GM18858 (cell line): ENCODE data around the gene LPA.
A peak's percentile ranks its signal among the peaks of the same experiment; 100 is the strongest.
"Not testable (repeated sequence)": the region's sequence is repeated elsewhere in the genome, so short reads cannot be mapped to it uniquely, and the experiment has no call there.

Source experiments
- ATAC-seq: cut with Tn5 transposase; IDR thresholded peaks from one replicate; pipeline ENCODE4 v1.9.1; 2021; ENCODE audit not compliant: unreplicated experiment

LPA gene

DNA sequence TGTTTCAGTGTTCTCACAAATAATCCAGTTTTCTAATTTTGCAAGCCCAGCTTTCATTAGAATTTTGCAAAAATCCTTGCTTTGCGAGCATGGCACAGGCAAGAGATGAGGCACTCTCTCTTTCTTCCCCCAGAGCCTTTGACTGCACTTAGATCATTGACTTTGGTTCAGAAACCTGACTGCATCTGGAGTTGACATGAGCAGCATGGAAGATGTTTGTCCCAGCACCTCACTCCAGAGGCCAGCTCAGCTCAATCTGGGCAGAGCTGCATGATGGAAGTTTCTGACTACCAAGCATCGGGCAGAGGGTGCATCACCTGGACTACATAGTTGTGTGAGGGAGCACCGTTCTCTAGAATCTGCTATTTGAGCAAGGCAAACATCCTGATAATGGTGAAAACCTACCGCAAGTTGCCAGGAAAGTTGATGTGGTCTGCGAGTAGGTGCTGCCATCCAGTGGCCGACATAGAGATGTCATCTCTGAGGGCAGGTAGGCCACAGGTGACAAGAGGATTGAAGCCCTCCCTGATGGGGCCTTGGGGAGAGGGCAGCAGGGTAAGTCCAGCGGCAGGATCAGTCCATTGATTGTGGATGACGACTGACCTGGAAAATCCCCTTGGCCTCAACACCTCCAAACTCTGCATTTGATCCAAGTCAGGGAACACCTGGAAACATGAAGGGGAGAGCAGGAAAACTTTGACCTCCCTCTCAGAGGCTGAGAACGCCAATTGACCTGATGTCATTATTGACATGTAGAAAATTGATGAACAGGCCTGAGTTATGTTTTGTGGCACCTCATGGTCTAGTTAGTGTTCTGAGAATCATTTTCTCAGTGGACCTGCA, 3.8 kb upstream of the LPA start:
- peak; percentile 79 for ATAC-seq

DNA sequence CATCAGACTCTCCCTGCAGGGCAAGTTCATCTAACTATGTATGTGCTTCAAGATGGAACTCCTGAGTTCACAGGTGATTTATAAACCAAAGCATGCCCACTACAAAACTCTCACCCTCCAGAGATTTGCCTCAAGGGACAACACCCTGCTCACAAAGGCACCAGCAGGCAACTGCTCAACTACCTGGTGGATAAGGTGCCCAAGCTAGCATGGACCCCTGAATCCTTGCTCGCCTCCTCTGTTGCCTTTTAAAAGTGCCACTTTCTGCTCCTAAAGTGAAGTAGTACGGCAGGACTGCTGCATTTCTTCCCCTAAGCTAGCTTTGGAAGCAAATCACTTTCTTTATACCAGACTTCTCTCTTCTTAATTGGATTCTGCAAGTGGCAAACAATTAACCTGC, 1.2 kb downstream of the LPA start:
- no peak for ATAC-seq

DNA sequence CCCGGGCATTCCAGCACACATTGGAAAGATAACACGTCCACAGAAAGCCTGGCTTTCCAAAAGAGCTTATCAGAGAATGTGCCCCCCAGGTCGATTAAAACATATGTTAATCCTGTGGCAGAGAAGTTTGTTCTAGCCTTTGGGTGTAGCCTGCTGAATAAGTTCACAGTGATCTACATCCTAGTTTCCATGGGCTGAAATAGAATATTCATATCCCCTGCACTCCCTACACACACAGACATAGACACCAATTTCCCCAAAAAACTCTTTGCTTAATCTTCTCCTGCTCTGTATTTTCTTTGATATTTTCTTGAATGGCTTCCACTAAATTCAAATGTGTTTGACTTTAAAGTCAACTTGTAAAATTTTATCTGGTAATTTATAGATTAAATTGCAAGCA, 1.6 kb downstream of the LPA start:
- no peak for ATAC-seq

DNA sequence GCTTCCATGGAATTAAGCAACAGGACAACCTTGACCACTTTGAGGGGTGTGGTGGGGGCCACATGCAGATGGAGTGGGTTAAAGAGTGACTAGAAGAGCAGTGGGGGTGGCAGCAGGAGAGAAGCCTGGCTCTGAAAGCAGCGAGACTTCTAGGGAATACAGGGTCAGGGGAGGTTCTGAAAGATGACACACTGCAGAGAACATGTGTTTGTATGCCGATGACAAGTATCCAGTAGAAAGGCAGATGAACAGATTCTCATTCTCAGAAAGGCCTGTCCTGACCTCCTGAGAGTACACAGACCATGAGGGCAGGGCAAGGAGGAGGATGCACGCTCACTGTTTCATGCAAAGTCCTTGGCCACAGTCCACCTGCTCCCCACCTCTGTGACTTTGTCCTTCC, 2.9 kb downstream of the LPA start:
- no peak for ATAC-seq

DNA sequence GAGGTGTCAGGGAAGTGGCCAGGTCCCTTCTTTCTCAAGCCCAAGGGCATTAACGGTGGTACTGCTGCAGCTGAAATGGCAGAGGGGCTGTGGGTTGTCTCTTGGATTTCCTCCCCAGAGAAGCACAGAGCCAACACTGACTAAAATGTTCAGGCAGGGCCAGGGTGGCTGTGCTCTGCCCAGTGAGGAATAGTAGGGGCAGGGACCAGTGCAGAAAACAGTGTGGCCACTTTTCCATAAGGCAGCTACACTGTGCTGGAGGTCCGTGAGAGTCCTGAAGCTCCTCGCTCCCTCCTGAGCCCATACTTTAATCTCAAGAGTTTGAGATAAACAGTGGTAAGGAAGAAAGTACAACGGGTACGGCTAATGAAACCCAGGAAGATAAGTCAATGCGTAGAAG, 4.5 kb downstream of the LPA start:
- no peak for ATAC-seq

DNA sequence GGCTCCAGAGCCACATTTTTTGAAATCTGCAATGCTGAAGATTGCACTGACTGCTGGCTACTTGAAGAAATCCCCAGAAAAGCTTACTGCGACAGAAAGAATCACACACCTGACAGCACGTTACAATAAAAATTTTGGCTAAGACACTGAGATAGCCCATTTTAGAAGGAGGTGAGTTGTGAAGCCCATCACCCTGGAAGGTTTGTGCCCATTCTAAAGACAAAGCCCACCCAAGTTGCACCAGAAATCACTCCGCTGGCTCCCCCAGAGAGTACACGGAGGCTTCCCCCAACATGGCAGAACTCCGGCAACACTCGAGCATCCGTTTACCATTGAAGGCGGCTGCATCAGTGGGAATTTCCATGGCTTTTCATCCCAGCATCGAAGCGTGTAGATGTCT, 29.4 kb downstream of the LPA start:
- no peak for ATAC-seq

DNA sequence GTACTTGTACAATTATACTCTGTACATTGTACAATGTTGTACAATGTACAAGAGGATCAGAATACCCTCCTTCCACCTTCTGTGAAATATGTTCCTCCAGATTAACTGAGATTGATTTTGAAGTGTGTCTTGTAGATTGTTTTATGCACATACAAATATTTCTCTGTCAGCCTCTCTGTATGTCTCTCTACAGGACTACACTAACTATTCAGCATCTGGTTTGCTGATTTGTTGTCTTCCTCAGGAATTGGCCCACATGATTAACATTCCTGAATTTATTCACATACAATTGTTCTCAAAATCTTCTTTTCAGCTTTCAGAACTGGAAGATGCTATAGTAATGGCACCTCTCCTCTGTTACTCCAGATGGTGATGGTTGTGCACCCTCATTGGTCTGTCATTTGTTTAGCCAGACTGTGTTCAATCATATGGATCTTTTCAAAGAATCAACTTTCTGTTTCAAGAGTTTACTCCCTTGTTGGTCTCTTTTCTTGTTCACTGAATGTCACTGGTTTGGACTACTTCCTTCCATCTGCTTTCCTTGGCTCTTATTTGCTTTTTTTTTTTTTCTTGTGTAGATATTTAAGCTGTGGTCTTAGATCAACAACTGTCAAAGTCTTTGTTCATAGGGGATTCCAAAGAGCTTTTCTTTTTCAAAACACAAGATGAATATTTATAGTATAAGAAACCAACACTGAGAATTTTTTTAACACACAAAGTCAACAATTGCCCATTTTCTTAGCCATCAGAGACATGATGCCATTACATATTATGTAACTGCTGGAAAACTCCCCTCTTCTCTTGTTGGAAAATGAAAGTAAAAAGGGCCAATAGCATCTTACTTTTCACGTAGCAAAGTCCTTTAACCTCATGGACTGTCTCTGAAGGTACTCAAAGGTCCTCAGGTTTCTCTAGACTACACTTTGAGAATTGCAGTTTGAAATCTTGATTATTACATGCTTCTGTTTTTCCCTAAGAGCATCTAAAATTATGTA, 67.9 kb downstream of the LPA start:
- ATAC-seq: no peak

DNA sequence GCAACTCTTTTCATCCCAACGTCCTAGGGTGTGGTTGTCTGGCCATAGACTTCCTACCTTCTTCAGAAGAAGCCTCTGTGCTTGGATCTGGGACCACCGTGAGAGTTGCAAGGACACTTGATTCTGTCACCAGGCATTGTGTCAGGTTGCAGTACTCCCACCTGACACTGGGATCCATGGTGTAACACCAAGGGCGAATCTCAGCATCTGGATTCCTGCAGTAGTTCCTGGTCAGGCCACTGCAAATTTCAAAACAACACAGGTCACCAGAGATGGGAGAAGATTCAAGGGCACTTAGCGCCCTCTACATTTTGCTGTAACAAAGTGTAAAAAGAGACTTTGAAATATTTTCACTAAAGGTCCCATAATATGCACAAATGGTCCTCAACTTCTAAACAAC, 68.8 kb downstream of the LPA start:
- ATAC-seq: not testable (repeated sequence)

DNA sequence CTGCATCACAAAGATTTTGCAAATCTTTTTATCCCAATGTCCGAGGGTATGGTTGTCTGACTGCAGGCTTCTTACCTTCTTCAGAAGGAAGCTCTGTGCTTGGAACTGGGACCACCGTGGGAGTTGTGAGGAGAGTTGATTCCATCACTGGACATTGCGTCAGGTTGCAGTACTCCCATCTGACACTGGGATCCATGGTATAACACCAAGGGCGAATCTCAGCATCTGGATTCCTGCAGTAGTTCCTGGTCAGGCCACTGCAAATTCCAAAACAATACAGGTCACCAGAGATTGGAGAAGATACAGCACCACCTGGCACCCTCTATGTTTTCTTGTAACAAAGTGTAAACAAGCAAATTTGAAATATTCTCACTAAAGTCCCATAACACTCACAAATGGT, 77.7 kb downstream of the LPA start:
- ATAC-seq: no peak

DNA sequence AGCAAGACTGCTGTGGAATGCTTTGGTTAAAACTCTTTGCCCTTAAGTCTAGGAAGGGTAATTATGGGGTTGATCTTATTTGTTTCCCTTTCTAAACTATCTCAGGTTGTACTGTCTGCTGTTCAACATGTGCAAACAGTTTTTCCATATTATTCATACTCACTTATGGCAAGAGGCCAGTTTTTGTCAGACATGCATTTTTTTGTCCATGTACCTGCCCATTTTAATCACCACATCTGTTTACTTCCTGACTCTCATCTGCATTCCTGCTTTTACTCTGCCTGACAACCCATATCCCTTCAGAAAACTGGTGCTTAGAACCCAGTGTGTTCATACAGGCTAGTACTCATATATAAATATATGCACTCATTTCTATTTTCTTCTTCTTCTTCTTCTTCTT, 80.3 kb downstream of the LPA start:
- ATAC-seq: no peak

DNA sequence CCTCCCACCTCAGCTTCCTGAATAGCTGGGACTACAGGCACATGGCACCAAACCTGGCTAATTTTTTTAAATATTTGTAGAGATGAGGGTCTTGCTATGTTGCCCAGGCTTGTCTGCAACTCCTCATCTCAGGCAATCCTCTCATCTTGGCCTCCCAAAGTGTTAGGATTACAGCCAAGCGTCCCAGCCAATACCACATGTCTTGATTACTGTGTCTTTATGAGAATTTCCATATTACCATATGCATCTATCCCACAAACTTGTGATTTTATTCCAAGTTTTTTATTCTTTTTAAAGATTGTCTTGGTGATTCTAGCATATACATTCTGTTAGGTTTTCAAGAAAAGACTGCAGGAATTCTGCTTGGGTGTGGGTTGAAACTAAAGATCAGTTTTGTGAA, 82.7 kb downstream of the LPA start:
- ATAC-seq: no peak

DNA sequence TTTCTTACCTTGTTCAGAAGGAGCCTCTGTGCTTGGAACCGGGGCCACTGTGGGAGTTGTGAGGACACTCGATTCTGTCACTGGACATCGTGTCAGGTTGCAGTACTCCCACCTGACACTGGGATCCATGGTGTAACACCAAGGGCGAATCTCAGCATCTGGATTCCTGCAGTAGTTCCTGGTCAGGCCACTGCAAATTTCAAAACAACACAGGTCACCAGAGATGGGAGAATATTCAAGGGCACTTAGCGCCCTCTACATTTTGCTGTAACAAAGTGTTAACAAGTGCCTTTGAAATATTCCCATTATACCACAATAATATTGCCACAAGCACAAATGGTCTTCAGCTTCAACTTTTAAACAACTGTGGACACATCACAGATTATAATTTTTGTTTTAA, 85.6 kb downstream of the LPA start:
- not testable (repeated sequence) for ATAC-seq

DNA sequence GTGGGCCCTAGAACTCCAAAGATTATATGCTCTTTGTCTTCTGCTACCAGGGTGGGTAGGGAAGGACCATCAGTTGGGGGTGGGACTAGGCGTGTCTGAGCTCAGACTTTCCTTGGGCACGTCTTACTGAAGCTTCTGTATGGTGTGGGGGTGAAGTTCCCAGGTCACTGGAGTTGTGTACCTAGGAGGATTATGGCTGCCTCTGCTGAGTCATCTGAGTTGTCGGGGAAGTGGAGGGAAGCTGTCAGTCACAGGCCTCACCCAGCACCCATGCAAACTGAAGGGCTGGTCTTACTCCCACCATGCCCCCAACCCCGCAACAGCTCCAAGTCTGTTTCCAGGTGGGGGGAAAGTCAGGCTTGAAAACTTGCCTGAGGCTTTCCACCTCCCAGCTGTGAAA, 90.1 kb downstream of the LPA start:
- no peak for ATAC-seq

DNA sequence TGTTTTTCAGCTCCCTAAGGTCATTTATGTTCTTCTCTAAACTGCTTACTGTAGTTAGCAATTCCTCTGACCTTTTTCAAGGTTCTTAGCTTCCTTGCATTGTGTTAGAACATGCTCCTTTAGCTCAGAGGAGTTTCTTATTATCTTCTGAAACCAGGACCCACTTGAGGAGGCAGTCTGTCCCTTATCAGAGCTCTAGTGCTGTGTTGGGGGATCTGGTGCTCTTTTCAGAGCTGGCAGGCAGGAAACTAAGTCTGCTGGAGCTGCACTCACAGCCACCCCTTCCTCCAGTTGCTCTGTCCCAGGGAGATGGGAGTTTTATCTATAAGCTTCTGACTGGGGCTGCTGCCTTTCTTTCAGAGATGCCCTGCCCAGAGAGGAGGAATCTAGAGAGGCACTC, 92.9 kb downstream of the LPA start:
- ATAC-seq: not testable (repeated sequence)

DNA sequence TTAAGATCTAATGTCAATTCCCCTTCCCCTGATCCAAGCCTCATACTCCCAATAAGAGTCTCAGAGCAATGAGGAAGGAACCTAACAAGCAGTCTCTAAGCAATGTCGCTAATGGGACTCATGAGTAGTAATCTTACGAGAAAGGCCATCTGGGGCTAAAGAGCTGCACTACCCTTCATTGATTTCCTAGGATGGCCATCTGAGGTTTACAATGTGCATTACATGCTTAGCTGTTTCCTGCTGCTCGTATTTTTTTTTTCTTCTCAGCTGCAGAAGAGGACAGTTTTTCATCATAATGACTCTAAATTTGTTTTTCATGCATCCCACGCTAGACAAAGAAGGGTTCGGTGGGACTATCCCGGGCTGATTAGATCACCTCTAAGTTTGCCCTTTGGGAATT, 119.3 kb downstream of the LPA start:
- ATAC-seq: no peak

DNA sequence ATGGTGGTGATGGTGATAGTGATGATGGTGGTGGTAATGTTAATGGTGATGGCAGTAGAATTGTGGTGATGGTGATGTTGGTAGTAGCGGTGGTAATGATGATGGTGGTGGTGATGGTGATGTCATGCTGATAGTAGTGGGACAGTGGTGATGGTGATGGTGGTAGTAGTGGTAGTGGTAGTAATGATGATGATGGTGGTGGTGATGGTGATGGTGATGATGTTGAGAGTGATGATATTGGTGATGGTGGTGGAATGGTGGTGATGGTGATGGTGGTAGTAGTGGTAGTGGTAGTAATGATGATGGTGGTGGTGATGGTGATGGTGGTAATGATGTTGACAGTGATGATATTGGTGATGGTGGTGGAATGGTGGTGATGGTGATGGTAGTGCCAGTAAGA, 128.8 kb downstream of the LPA start:
- ATAC-seq: no peak

DNA sequence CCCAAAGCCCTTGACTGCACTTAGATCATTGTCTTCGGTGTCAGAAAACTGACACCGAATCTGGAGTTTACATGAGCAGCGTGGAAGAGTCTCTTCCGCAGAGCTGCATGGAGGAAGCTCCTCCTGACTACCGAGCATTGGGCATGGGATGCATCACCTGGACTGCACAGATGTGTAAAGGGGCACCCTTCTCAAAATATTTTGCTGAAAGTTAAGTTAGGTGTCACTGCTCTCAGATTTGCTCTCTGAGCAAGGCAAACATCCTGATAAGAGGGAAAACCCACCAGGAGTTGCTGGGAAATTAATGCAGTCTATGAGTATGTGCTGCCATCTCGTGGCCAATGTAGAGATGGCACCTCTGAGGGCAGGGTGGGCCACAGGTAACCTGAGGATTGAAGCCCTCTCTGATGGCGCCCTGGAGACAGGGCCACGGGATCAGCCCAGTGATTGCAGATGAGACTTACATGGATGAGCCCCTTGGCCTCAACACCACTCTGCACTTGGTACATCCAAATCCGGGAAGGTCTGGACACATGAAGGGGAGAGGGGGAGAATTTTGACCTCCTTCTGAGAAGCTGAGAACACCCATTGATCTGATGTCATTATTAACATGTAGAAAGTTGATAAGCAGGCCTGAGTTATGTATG, 129.9 kb downstream of the LPA start:
- ATAC-seq: peak; percentile 79

DNA sequence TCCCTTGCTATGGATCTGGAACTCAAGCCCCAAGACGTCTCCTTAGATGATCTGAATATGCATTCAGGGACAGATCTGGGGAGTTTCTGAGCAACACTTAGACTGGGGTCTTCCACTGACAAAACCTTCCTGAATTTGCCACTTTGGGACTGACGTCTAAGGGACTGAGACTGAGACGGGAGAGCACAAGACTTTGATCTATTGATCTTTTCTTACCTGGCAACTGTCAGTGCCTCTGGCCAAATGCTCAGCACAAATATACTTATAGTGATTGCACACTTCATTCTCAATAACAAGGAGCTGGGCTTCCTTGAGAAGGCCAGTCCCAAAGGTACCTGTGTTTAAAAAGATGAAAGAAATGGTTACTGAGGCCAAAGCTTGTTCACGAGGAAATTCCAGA, 131.8 kb downstream of the LPA start:
- ATAC-seq: no peak

DNA sequence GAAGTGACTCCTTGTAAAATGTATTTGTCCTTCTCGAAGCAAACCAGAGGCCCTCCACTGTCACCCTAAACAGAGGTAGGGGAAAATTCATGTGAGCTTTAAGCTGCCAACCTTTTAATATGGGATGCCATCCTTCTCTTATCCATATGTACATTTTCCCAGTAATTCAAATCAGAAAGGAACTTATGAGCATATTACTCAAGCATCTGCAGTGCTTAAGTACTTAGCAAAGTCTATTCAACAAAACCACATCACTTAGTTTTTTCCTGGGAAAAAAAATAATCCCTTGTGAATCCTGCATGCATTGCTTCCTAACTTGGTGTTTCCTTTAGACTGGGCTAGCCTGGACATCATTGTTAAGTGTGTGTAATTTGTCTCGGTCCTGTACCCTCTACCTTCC, 132.2 kb downstream of the LPA start:
- no peak for ATAC-seq

DNA sequence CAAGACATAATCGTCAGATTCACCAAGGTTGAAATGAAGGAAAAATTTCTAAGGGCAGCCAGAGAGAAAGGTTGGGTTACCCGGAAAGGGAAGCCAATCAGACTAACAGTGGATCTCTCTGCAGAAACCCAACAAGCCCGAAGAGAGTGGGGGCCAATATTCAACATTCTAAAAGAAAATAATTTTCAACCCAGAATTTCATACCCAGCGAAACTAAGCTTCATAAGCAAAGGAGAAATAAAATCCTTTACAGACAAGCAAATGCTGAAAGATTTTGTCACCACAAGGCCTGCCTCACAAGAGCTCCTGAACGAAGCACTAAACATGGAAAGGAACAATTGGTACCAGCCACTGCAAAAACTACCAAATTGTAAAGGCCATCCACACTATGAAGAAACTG, 134.6 kb downstream of the LPA start:
- not testable (repeated sequence) for ATAC-seq

DNA sequence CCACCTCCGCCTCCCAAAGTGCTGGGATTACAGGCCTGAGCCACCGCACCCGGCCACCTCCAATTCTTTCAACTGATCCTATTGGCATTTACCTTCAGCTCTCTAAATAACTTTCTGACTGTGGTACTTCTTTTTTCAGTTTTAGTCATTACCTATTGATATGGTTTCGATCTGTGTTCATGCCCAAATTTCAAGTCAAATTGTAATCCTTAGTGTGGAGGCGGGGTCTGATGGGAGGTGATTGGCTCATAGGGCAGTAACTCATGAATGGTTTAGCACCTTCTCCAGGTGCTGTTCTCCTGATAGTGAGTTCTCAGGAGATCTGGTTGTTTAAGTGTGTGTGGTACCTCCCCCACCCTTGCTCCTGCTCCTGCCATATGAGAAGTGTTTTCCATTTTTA, 140.9 kb downstream of the LPA start:
- ATAC-seq: no peak
